HEK293 (cell line): ENCODE results near the gene DDX28.

Experiments used
- CTCF ChIA-PET: fragments of 350-600 bp; formaldehyde crosslinking; extraction: SDS; loops from one replicate; lab custom pipeline; 2021; ENCODE audit warnings: antibody characterized with exemption; lab: Yijun Ruan, JAX
- POLR2A ChIA-PET: fragments of 300-600 bp; formaldehyde crosslinking; extraction: SDS; loops from one replicate; lab custom pipeline; 2020; ENCODE audit warnings: antibody characterized with exemption, inconsistent platforms; lab: Yijun Ruan, JAX
- H3K27ac ChIP-seq: fragments of 200-500 bp; sonication (Bioruptor generic); 2 replicates; pipeline ENCODE4 v1.5.1; 2014; ENCODE audit warnings: low read depth, low read length, control low read depth, inconsistent platforms; ENCODE audit errors: extremely low read depth
- H3K36me3 ChIP-seq, 2 experiments: fragments of 200-500 bp in 1 of 2; sonication (Bioruptor generic) in 1 of 2; 1 replicate in 1 of 2; 2 replicates in 1 of 2; pipeline ENCODE4 v1.5.1; 2014 to 2017; ENCODE audit warnings: inconsistent platforms in 2 of 2, low read length in 2 of 2; ENCODE audit not compliant: control insufficient read depth in 2 of 2, insufficient read depth in 1 of 2
- H3K4me1 ChIP-seq: fragments of 200-500 bp; sonication (Bioruptor generic); 2 replicates; pipeline ENCODE4 v1.5.1; 2014; ENCODE audit warnings: mild to moderate bottlenecking, low read length, inconsistent platforms; ENCODE audit not compliant: control insufficient read depth, insufficient read depth
- H3K4me3 ChIP-seq: 2 replicates; pipeline ENCODE4 v1.5.1; 2011; ENCODE audit warnings: low read depth, mild to moderate bottlenecking, control low read depth, low read length, moderate library complexity
- H3K9me3 ChIP-seq: fragments of 200-500 bp; sonication (Bioruptor generic); 2 replicates; pipeline ENCODE4 v1.5.1; 2014; ENCODE audit warnings: low read depth, low read length, inconsistent platforms; ENCODE audit not compliant: control insufficient read depth, insufficient read depth
- ELK4 ChIP-seq: IDR thresholded peaks from 2 replicates; pipeline ENCODE4 v1.6.1; 2011; ENCODE audit warnings: mild to moderate bottlenecking, low read depth, low read length, borderline replicate concordance
- KLF10 ChIP-seq: fragments of 450-650 bp; IDR thresholded peaks from 2 replicates; pipeline ENCODE4 v1.5.1; 2018; ENCODE audit warnings: missing biosample characterization, mild to moderate bottlenecking, missing genetic modification characterization
- PRDM6 ChIP-seq: fragments of 450-650 bp; formaldehyde crosslinking; IDR thresholded peaks from 2 replicates; pipeline ENCODE4 v1.5.1; 2017; ENCODE audit warnings: missing biosample characterization, missing genetic modification characterization
- TRIM28 ChIP-seq: IDR thresholded peaks from 2 replicates; pipeline ENCODE4 v1.6.1; 2011; ENCODE audit warnings: low read length, control low read depth, borderline replicate concordance
- ZBTB1 ChIP-seq: fragments of 450-650 bp; formaldehyde crosslinking; IDR thresholded peaks from 2 replicates; pipeline ENCODE4 v1.5.1; 2016; ENCODE audit warnings: missing biosample characterization, missing genetic modification characterization
- ZBTB26 ChIP-seq: fragments of 450-650 bp; formaldehyde crosslinking; optimal IDR thresholded peaks from 2 replicates; pipeline ENCODE3; 2016; ENCODE audit warnings: missing biosample characterization, mild to moderate bottlenecking, missing genetic modification characterization
- ZNF114 ChIP-seq: fragments of 450-650 bp; formaldehyde crosslinking; IDR thresholded peaks from 2 replicates; pipeline ENCODE4 v1.5.0; 2017; ENCODE audit warnings: missing biosample characterization, missing genetic modification characterization
- ZNF133 ChIP-seq: fragments of 450-650 bp; formaldehyde crosslinking; IDR thresholded peaks from 2 replicates; pipeline ENCODE4 v1.5.1; 2016; ENCODE audit warnings: missing biosample characterization, missing genetic modification characterization
- ZNF148 ChIP-seq: fragments of 450-650 bp; formaldehyde crosslinking; IDR thresholded peaks from 2 replicates; pipeline ENCODE4 v1.5.0; 2017; ENCODE audit warnings: missing biosample characterization, missing genetic modification characterization, borderline replicate concordance
- ZNF16 ChIP-seq: fragments of 450-650 bp; formaldehyde crosslinking; IDR thresholded peaks from 2 replicates; pipeline ENCODE4 v1.5.1; 2016; ENCODE audit warnings: low read depth, missing biosample characterization, missing genetic modification characterization
- ZNF324 ChIP-seq: fragments of 450-650 bp; formaldehyde crosslinking; IDR thresholded peaks from 2 replicates; pipeline ENCODE4 v1.5.1; 2016; ENCODE audit warnings: missing biosample characterization, missing genetic modification characterization
- ZNF341 ChIP-seq: fragments of 450-650 bp; formaldehyde crosslinking; IDR thresholded peaks from 2 replicates; pipeline ENCODE4; 2016; ENCODE audit warnings: low read depth, missing biosample characterization, missing genetic modification characterization
- ZNF48 ChIP-seq: fragments of 450-650 bp; formaldehyde crosslinking; IDR thresholded peaks from 2 replicates; pipeline ENCODE4 v1.5.1; 2016; ENCODE audit warnings: missing biosample characterization, missing genetic modification characterization
- ZNF529 ChIP-seq: fragments of 450-650 bp; formaldehyde crosslinking; IDR thresholded peaks from 2 replicates; pipeline ENCODE4 v1.5.1; 2017; ENCODE audit warnings: missing genetic modification characterization, missing biosample characterization; ENCODE audit not compliant: insufficient replicate concordance
- ZNF548 ChIP-seq: fragments of 450-650 bp; formaldehyde crosslinking; IDR thresholded peaks from 2 replicates; pipeline ENCODE4 v1.5.1; 2016; ENCODE audit warnings: missing biosample characterization, missing genetic modification characterization
- ZNF600 ChIP-seq: fragments of 450-650 bp; formaldehyde crosslinking; IDR thresholded peaks from 2 replicates; pipeline ENCODE4 v1.5.1; 2016; ENCODE audit warnings: missing biosample characterization, missing genetic modification characterization
- ZNF664 ChIP-seq: fragments of 450-650 bp; formaldehyde crosslinking; IDR thresholded peaks from 2 replicates; pipeline ENCODE4 v1.5.1; 2016; ENCODE audit warnings: missing biosample characterization, missing genetic modification characterization
- ZNF670 ChIP-seq: fragments of 450-650 bp; formaldehyde crosslinking; IDR thresholded peaks from 2 replicates; pipeline ENCODE4 v1.5.1; 2016; ENCODE audit warnings: missing biosample characterization, missing genetic modification characterization, low read depth
- ZNF707 ChIP-seq: fragments of 450-650 bp; formaldehyde crosslinking; IDR thresholded peaks from 2 replicates; pipeline ENCODE4 v1.5.1; 2016; ENCODE audit warnings: missing biosample characterization, missing genetic modification characterization
- ZNF837 ChIP-seq: fragments of 450-650 bp; formaldehyde crosslinking; IDR thresholded peaks from 2 replicates; pipeline ENCODE4 v1.5.1; 2016; ENCODE audit warnings: missing biosample characterization, missing genetic modification characterization
- TF ChIP-seq, protein P1 (sequence below): fragments of 450-650 bp; formaldehyde crosslinking; IDR thresholded peaks from 2 replicates; pipeline ENCODE4 v1.5.1; 2016; ENCODE audit warnings: missing biosample characterization, missing genetic modification characterization

The DDX28 gene

DNA sequence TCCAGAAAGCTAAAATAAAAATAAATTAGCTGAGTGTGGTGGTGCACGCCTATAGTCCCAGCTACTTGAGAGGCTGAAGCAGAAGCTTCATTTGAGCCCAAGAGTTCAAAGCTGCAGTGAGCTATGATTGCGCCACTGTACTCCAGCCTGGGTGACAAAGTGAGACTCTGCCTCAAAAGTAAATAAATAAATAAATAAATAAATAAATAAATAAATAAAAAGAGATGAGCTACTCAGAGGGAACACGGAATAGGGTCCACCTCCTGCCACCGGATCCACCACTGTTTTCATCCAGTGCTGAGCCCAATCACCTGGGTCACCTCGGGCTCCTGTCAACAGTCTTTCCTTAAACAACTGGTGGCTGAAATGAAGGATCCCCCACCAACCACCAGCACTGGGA, 36.1 kb downstream of the DDX28 start (continued):
- TF ChIP-seq PRDM6 (tag by site-specific recombination): no peak
- TF ChIP-seq, protein P1, sequence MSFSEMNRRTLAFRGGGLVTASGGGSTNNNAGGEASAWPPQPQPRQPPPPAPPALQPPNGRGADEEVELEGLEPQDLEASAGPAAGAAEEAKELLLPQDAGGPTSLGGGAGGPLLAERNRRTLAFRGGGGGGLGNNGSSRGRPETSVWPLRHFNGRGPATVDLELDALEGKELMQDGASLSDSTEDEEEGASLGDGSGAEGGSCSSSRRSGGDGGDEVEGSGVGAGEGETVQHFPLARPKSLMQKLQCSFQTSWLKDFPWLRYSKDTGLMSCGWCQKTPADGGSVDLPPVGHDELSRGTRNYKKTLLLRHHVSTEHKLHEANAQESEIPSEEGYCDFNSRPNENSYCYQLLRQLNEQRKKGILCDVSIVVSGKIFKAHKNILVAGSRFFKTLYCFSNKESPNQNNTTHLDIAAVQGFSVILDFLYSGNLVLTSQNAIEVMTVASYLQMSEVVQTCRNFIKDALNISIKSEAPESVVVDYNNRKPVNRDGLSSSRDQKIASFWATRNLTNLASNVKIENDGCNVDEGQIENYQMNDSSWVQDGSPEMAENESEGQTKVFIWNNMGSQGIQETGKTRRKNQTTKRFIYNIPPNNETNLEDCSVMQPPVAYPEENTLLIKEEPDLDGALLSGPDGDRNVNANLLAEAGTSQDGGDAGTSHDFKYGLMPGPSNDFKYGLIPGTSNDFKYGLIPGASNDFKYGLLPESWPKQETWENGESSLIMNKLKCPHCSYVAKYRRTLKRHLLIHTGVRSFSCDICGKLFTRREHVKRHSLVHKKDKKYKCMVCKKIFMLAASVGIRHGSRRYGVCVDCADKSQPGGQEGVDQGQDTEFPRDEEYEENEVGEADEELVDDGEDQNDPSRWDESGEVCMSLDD (tag by site-specific recombination): no peak
- TF ChIP-seq ZNF664 (tag by site-specific recombination): peak; percentile 69; the same call in 1 of the 2 replicates
- no peak for TF ChIP-seq ZNF48
- TF ChIP-seq ZNF600 (tag by site-specific recombination): no peak
- no peak for TF ChIP-seq ZNF707 (tag by site-specific recombination)
- no peak for TF ChIP-seq ZBTB26 (tag by site-specific recombination)
- no peak for TF ChIP-seq ZNF670 (tag by site-specific recombination)
- no peak for TF ChIP-seq ZNF837
- no peak for TF ChIP-seq ELK4

DNA sequence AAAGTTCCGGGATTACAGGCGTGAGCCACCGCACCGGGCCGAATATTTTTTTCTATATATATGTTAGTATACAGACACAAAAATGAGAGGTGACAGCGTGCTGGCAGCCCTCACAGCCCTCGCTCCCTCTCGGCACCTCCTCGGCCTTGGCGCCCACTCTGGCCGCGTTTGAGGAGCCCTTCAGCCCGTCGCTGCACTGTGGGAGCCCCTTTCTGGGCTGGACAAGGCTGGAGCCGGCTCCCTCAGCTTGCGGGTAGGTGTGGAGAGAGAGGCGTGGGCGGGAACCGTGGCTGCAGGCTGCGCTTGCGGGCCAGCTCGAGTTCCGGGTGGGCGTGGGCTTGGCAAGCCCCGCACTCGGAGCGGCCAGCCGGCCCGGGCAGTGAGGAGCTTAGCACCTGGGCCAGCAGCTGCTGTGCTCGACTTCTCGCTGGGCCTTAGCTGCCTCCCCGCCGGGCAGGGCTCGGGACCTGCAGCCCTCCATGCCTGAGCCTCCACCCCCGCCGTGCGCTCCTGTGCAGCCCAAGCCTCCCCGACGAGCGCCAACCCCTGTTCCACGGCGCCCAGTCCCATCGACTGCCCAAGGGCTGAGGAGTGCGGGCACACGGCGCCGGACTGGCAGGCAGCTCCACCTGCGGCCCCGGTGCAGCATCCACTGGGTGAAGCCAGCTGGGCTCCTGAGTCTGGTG, 40.9 kb downstream of the DDX28 start:
- POLR2A ChIA-PET: interaction anchor here (1.6 kb wide), 1 partner anchor 16 kb away, joined by 6 read pairs; no protein-coding TSS in a partner anchor
- CTCF ChIA-PET: interaction anchor here (0.6 to 1.0 kb wide), 5 partner anchors 39 to 821 kb away, joined by 3 to 5 read pairs (median 3); no protein-coding TSS in a partner anchor
- no peaks in the 10 kb centered on the region for H3K9me3 ChIP-seq
- no peaks in the 10 kb centered on the region for H3K36me3 ChIP-seq
- no peaks in the 10 kb centered on the region for H3K4me1 ChIP-seq
- no peak for TF ChIP-seq ZNF529 (tag by site-specific recombination)
- TF ChIP-seq ZNF114 (tag by site-specific recombination): no peak
- TF ChIP-seq, all 188 proteins: peak for 0
- Histone ChIP-seq H3K27ac (no peak overlapping the region), H3K4me3 (no peak overlapping the region)

DNA sequence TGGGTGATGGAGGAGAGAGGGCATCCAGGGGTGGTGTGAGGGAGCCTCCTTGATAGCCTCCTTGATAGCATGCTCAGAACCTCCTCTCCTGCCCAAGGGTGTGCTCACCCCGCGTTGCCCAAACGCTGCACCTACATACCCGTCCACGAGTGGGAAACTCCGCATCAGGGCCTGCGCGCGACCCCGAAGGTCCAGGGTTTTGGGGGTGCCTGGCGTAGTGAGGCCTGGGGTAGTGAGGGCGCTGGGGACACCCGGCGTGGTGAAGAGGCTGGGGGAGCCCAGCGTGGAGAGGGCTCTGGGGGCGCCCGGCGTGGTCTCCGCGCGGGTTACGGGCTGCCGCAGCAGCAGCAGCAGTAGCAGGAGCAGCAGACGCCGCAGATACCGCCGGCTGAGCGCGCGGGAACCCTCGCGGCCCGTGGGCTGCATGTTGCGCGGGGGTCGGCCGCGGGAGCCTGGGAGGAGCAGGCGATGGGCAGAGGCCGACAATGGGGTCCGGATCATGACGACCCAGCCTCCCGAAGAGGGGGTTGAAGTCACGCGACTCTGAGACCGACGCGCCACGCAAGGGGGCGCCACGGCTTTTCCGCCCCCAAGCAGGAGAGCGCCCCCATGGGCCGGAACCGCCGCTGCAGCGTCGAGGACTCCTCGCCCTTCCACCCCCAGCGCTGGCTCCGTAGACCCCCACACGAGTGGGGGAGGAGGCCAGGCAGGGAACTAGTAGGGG, 42.9 kb downstream of the DDX28 start, which contains the start of gene DPEP3:
DPEP3 (minus strand) TSS at position 545 of the 724 bp plus-strand sequence; CDS start at position 426, 119 bp downstream.
- H3K4me3 ChIP-seq: no peak within 1 kb of the TSS
- ChIA-PET POLR2A (no interaction called here), CTCF (interaction anchor here (1.4 kb wide), 1 partner anchor 12 kb away, joined by 5 read pairs; no protein-coding TSS in a partner anchor)
- TF ChIP-seq TRIM28 (no peak), ZNF341 (tag by site-specific recombination) (no peak), ZNF133 (no peak), KLF10 (tag by site-specific recombination) (no peak), ZBTB1 (tag by site-specific recombination) (no peak), ZNF148 (no peak), ZNF600 (tag by site-specific recombination) (no peak), ZNF548 (tag by site-specific recombination) (no peak), ZNF324 (no peak), ZNF16 (no peak)

More for the DNA sequence above, 42.9 kb downstream of the DDX28 start, which contains the start of gene DPEP3:
- no peaks in the 10 kb centered on the region for H3K4me1 ChIP-seq
- H3K9me3 ChIP-seq: no peaks in the 10 kb centered on the region
- no peak within 1 kb of the TSS for H3K27ac ChIP-seq
- H3K36me3 ChIP-seq: no peaks in the 10 kb centered on the region
